ENCODE measurements around the gene CCBE1. TPM values are rescaled to one million over a fixed set of nuclear protein-coding genes. Genes with fewer than 3 reads are reported as not detected.
"Not testable (repeated sequence)": the region's sequence is repeated elsewhere in the genome, so short reads cannot be mapped to it uniquely, and the experiment has no call there.

CCBE1 gene
- total RNA-seq, 4 donors from 2014 or later, result 0.18 to 2.8 (median 1.6) TPM

GRCh38 chr18:59737776-59738300 is 40.6 kb upstream of the CCBE1 start:
- Histone ChIP-seq H3K4me1 (no peaks in the 10 kb centered on the region), H3K9me3 (no peaks in the 10 kb centered on the region), H3K27me3 (no peaks in the 10 kb centered on the region), H3K27ac (no peak overlapping the region), H3K36me3 (no peaks in the 10 kb centered on the region), H3K4me3 (no peak overlapping the region)
- no peak for DNase-seq
- TF ChIP-seq CTCF (IDR thresholded peaks at IDR 0.05), result no peak
- TF ChIP-seq POLR2A (IDR thresholded peaks at IDR 0.05), result no peak

- DNase-seq, H3K27me3 ChIP-seq: not testable (repeated sequence)
Observed at GRCh38 chr18:59737335-59737734, 40.1 kb upstream of the CCBE1 start.

GRCh38 chr18:59736061-59736460 is 38.8 kb upstream of the CCBE1 start:
- DNase-seq, result no peak
- Histone ChIP-seq H3K4me3 (no peak overlapping the region), H3K4me1 (no peaks in the 10 kb centered on the region), H3K9me3 (no peaks in the 10 kb centered on the region), H3K27ac (no peak overlapping the region), H3K36me3 (no peaks in the 10 kb centered on the region), H3K27me3 (no peaks in the 10 kb centered on the region)
- TF ChIP-seq POLR2A (IDR thresholded peaks at IDR 0.05) (no peak), CTCF (IDR thresholded peaks at IDR 0.05) (no peak)

More at GRCh38 chr18:59737335-59737734, 40.1 kb upstream of the CCBE1 start:
- not testable (repeated sequence) for H3K36me3 ChIP-seq, H3K27ac ChIP-seq, H3K4me1 ChIP-seq, H3K9me3 ChIP-seq, H3K4me3 ChIP-seq

- H3K36me3 ChIP-seq, result no peaks in the 10 kb centered on the region
- no peaks in the 10 kb centered on the region for H3K4me1 ChIP-seq
- H3K9me3 ChIP-seq, result no peaks in the 10 kb centered on the region
- TF ChIP-seq CTCF (IDR thresholded peaks at IDR 0.05) (no peak), POLR2A (IDR thresholded peaks at IDR 0.05) (no peak)
- no peak for DNase-seq
- H3K27ac ChIP-seq, result no peak overlapping the region
- no peaks in the 10 kb centered on the region for H3K27me3 ChIP-seq
- H3K4me3 ChIP-seq, result no peak overlapping the region
Observed at GRCh38 chr18:59735269-59735860, 38.1 kb upstream of the CCBE1 start.

GRCh38 chr18:59733421-59733820 is 36.2 kb upstream of the CCBE1 start:
- Histone ChIP-seq H3K4me3 (no peak overlapping the region), H3K27ac (no peak overlapping the region), H3K4me1 (no peaks in the 10 kb centered on the region), H3K36me3 (no peaks in the 10 kb centered on the region), H3K27me3 (no peaks in the 10 kb centered on the region), H3K9me3 (no peaks in the 10 kb centered on the region)
- no peak for DNase-seq
- TF ChIP-seq CTCF (IDR thresholded peaks at IDR 0.05), result no peak
- TF ChIP-seq POLR2A (IDR thresholded peaks at IDR 0.05), result no peak

GRCh38 chr18:59730896-59731295 is 33.7 kb upstream of the CCBE1 start:
- no peaks in the 10 kb centered on the region for H3K9me3 ChIP-seq
- H3K27ac ChIP-seq, result no peak overlapping the region
- no peaks in the 10 kb centered on the region for H3K27me3 ChIP-seq
- no peaks in the 10 kb centered on the region for H3K36me3 ChIP-seq
- DNase-seq, result no peak
- TF ChIP-seq POLR2A (IDR thresholded peaks at IDR 0.05) (no peak), CTCF (IDR thresholded peaks at IDR 0.05) (no peak)
- H3K4me1 ChIP-seq, result no peaks in the 10 kb centered on the region
- H3K4me3 ChIP-seq, result no peak overlapping the region
